Left lung (tissue), 10 donors: ENCODE results near the gene TEX51. TPM values are rescaled to one million over a fixed set of nuclear protein-coding genes. Genes with fewer than 3 reads are reported as not detected.

Experiments
- ATAC-seq: fragments of 200-7000 bp; cut with Tn5 transposase; one replicate; pipeline ENCODE4 v1.9.1; 2020; ENCODE audit warnings: moderate library complexity
- DNase-seq, 4 donors: peaks; one replicate each; pipeline ENCODE4 v3.0.0-alpha.2; 2013 to 2020
- H3K27ac ChIP-seq, 2 donors: fragments of 200-600 bp; sonication (generic) in 1 of 2; one replicate each; pipeline versions ENCODE4 v1.5.0 to v1.8.0; 2020 to 2021
- H3K27me3 ChIP-seq, 2 donors: fragments of 200-600 bp; sonication (generic) in 1 of 2; one replicate each; pipeline versions ENCODE4 v1.5.0 to v1.8.0; 2020 to 2021
- H3K36me3 ChIP-seq, 2 donors: fragments of 200-600 bp; sonication (generic) in 1 of 2; one replicate each; pipeline versions ENCODE4 v1.5.0 to v1.8.0; 2020 to 2021
- H3K4me1 ChIP-seq, 2 donors: fragments of 200-600 bp; one replicate each; pipeline ENCODE4 v1.8.0; 2021
- H3K4me3 ChIP-seq, 2 donors: fragments of 200-600 bp; sonication (generic) in 1 of 2; one replicate each; pipeline versions ENCODE4 v1.5.0 to v1.8.0; 2020 to 2021; ENCODE audit warnings: mild to moderate bottlenecking in 1 of 2
- H3K9me3 ChIP-seq, 2 donors: fragments of 200-600 bp; sonication (generic) in 1 of 2; one replicate each; pipeline versions ENCODE4 v1.5.0 to v1.8.0; 2020 to 2021
- intact Hi-C, 2 donors: fragments of 100-400 bp; cut with DNase I; formaldehyde crosslinking; loops; one replicate each; pipeline versions ENCODE4 v1.11.2 to v1.14.2; 2022
- polyA plus RNA-seq, 6 donors: library from polyadenylated mRNA; unstranded; fragments of 120-200 nt; gene quantifications; one replicate each; pipeline ENCODE4 v1.2.1, GENCODE V29; 2013; ENCODE audit not compliant: insufficient read length in 6 of 6
- total RNA-seq, 2 donors: library from RNA; stranded (reverse); fragmentation: NEBNext Ultra II Directional; extraction: Animal tissue kit (Norgen Biotek cat#: 25700); gene quantifications; one replicate each; pipeline ENCODE4 v1.2.1, GENCODE V29; 2021
- TF ChIP-seq, protein P1 (sequence below), 2 donors: fragments of 200-600 bp; sonication (generic) in 1 of 2; IDR thresholded peaks; one replicate each; pipeline versions ENCODE4 v1.5.0 to v1.8.0; 2021; ENCODE audit warnings: antibody characterized with exemption in 2 of 2
- donor health status: DM: no; HTN: yes; CAD: no.
- donor health status: DM: no; HTN: no; CAD: no.

TEX51 gene
- total and polyA plus RNA-seq, 8 donors, result not detected

DNA sequence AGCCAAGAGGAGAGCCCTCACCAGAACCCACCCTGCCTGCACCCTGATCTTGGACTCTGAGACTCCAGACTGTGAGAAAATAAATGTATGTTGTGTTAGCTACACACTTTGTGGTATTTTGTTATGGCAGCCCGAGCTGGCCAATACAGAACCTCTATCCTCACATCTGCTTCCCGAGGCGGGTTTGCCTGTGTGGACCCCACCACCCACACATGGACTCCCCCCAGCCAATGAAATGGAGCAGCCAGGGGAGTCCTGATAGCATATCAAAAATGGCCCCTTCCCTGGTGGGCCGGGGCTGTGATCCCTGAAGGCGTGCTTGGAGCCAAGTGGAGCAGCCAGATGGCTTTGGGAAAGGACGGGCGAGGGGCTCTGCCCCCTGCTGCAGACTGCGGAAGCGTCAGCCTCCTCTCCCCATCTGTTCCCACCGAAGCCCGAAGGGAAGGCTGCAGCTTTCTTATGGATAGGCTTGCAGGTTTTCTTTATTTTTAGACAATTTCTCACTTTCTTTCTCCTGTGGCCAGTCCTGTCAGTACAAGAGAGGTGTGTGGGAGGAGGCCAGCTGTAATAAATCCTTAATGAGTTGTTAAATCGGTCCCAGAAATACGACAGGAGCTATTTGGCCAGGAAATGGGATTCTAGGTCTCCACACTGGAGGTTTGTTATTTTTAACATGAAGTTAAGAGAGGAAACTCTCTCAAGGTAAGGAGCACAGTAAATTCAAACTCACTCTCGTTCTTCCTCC is 34.4 kb downstream of the TEX51 start:
- intact Hi-C loops, result no loop called here
- ATAC-seq, result no peak
- peaks cover 0 to 11% of the 10 kb centered on the region in 2 donors for H3K27me3 ChIP-seq
- no peaks in the 10 kb centered on the region for H3K9me3 ChIP-seq
- no peaks in the 10 kb centered on the region for H3K36me3 ChIP-seq
- H3K4me1 ChIP-seq, result no peaks in the 10 kb centered on the region
- DNase-seq, result no peak
- TF ChIP-seq, protein P1, sequence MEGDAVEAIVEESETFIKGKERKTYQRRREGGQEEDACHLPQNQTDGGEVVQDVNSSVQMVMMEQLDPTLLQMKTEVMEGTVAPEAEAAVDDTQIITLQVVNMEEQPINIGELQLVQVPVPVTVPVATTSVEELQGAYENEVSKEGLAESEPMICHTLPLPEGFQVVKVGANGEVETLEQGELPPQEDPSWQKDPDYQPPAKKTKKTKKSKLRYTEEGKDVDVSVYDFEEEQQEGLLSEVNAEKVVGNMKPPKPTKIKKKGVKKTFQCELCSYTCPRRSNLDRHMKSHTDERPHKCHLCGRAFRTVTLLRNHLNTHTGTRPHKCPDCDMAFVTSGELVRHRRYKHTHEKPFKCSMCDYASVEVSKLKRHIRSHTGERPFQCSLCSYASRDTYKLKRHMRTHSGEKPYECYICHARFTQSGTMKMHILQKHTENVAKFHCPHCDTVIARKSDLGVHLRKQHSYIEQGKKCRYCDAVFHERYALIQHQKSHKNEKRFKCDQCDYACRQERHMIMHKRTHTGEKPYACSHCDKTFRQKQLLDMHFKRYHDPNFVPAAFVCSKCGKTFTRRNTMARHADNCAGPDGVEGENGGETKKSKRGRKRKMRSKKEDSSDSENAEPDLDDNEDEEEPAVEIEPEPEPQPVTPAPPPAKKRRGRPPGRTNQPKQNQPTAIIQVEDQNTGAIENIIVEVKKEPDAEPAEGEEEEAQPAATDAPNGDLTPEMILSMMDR (IDR thresholded peaks at IDR 0.05), result no peak
- H3K27ac ChIP-seq, result no peak overlapping the region
- H3K4me3 ChIP-seq, result no peak overlapping the region

- no peaks in the 10 kb centered on the region for H3K4me1 ChIP-seq
- intact Hi-C loops, result no loop called here
- no peak overlapping the region for H3K27ac ChIP-seq
- ATAC-seq, result peak; percentile 62
- DNase-seq, result peak in 1 of 4 donors; percentile 14
- H3K27me3 ChIP-seq, result peaks cover 0 to 11% of the 10 kb centered on the region in 2 donors
- H3K4me3 ChIP-seq, result no peak overlapping the region
- no peaks in the 10 kb centered on the region for H3K36me3 ChIP-seq
- H3K9me3 ChIP-seq, result no peaks in the 10 kb centered on the region
- TF ChIP-seq, protein P1 (IDR thresholded peaks at IDR 0.05), result no peak
Observed at GRCh38 chr2:126933711-126934091, 35.0 kb downstream of the TEX51 start.

DNA sequence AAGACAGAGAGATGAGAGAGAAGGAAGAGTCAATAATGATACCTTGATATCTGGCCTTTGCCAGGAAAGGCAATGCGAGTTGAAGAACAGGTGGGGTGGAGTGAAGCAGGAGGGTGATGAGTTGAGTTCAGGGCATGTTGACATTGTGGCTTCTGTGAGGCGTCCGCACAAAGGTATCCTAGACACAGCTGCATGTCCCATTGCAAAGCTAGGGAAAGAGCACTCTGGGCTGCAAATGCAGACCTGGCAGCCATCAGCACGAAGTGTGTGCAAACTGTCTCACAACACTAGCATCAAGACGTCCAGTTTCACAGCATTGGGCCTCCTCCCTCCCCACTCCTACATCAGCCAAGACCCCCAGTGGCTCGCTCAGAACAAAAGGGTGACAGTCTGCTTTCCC is 36.1 kb downstream of the TEX51 start:
- intact Hi-C loops, result no loop called here
- no peaks in the 10 kb centered on the region for H3K36me3 ChIP-seq

GRCh38 chr2:126935774-126936173 is 37.1 kb downstream of the TEX51 start:
- TF ChIP-seq, protein P1 (IDR thresholded peaks at IDR 0.05), result no peak
- no peak for DNase-seq

More for the DNA sequence above, 36.1 kb downstream of the TEX51 start:
- no peak for ATAC-seq
- H3K27ac ChIP-seq, result no peak overlapping the region
- no peaks in the 10 kb centered on the region for H3K4me1 ChIP-seq
- H3K4me3 ChIP-seq, result no peak overlapping the region
- H3K27me3 ChIP-seq, result peaks cover 0 to 11% of the 10 kb centered on the region in 2 donors
- H3K9me3 ChIP-seq, result no peaks in the 10 kb centered on the region
- TF ChIP-seq, protein P1 (IDR thresholded peaks at IDR 0.05), result no peak
- no peak for DNase-seq

DNA sequence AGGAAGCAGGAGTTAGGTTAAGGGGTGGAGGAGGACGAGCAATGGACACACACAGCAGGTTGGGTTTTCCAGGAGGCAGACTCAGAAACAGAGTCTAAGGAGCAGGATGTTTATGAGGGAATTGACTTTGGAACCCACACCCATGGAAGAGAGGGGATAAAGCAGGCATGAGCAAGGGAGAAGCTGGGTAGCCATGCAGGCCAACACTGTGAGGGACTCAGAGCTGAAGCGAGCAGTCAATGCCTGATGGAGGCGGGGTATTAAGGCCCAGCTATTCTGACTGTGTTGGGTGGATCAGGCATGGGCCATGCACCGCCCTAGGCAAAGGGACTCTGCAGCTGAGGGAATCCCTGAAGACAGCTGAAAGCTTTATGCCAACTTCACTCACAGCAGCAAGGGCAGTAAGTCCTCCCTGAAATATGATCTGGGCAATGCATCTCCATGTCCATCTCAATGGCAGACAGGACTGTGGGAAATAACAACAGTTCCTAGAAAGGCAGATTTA is 37.6 kb downstream of the TEX51 start:
- Histone ChIP-seq H3K9me3 (no peaks in the 10 kb centered on the region), H3K27ac (no peak overlapping the region), H3K36me3 (no peaks in the 10 kb centered on the region), H3K4me3 (no peak overlapping the region), H3K27me3 (peaks cover 0 to 11% of the 10 kb centered on the region in 2 donors), H3K4me1 (no peaks in the 10 kb centered on the region)
- ATAC-seq (no peak), DNase-seq (no peak)
- TF ChIP-seq, protein P1 (IDR thresholded peaks at IDR 0.05), result no peak
- intact Hi-C loops, result no loop called here

More at GRCh38 chr2:126935774-126936173, 37.1 kb downstream of the TEX51 start:
- Histone ChIP-seq H3K4me3 (no peak overlapping the region), H3K27ac (no peak overlapping the region), H3K36me3 (no peaks in the 10 kb centered on the region), H3K9me3 (no peaks in the 10 kb centered on the region), H3K4me1 (no peaks in the 10 kb centered on the region), H3K27me3 (peaks cover 0 to 11% of the 10 kb centered on the region in 2 donors)
- intact Hi-C loops, result no loop called here
- ATAC-seq, result no peak
